Peyer's patch (tissue), 4 donors: ENCODE results near the gene C14orf119. TPM values are rescaled to one million over a fixed set of nuclear protein-coding genes. Genes with fewer than 3 reads are reported as not detected.

Source experiments
- DNase-seq, 3 donors: peaks; one replicate each; pipeline ENCODE4 v3.0.0-alpha.2; 2017 to 2019
- H3K27ac ChIP-seq, 4 donors: fragments of 200-600 bp; sonication (generic); one replicate each; pipeline ENCODE4 v1.5.1; 2016 to 2019
- H3K27me3 ChIP-seq, 2 donors: fragments of 200-600 bp; sonication (generic); one replicate each; pipeline ENCODE4 v1.5.1; 2019
- H3K36me3 ChIP-seq, 3 donors: fragments of 200-600 bp; sonication (generic); one replicate each; pipeline ENCODE4 v1.5.1; 2016 to 2019
- H3K4me1 ChIP-seq, 4 donors: fragments of 200-600 bp; sonication (generic); one replicate each; pipeline ENCODE4 v1.5.1; 2016 to 2019
- H3K4me3 ChIP-seq, 4 donors: fragments of 200-600 bp; sonication (generic); 1 replicate in 3 of 4; 2 replicates in 1 of 4; pipeline ENCODE4 v1.5.1; 2016 to 2019; ENCODE audit warnings: mild to moderate bottlenecking in 1 of 4
- H3K9me3 ChIP-seq, 4 donors: fragments of 200-600 bp; sonication (generic); one replicate each; pipeline ENCODE4 v1.5.1; 2016 to 2019; ENCODE audit warnings: mild to moderate bottlenecking in 1 of 4
- POLR2A ChIP-seq, 2 donors: fragments of 450-650 bp; IDR thresholded peaks; one replicate each; pipeline ENCODE4 v1.5.1; 2017; ENCODE audit warnings: antibody characterized with exemption in 2 of 2, mild to moderate bottlenecking in 2 of 2, moderate library complexity in 2 of 2
- total RNA-seq, 4 donors: library from RNA; depleted of rRNA; stranded (reverse); fragments of >200 nt; gene quantifications; one replicate each; pipeline ENCODE4 v1.1.0, GENCODE V29; 2016
- TF ChIP-seq, protein P1 (sequence below), 6 experiments: fragments of 450-650 bp in 4 of 6; fragments of 200-600 bp in 2 of 6; sonication (generic) in 1 of 6; IDR thresholded peaks; one replicate each; pipeline ENCODE4 v1.5.1; 2017 to 2019; ENCODE audit warnings: antibody characterized with exemption in 6 of 6, mild to moderate bottlenecking in 3 of 6, moderate library complexity in 1 of 6

C14orf119 gene
- total RNA-seq, 4 donors from 2014 or later: 5.0 to 30.3 (median 18.8) TPM

- Histone ChIP-seq H3K9me3 (no peaks in the 10 kb centered on the region), H3K4me1 (peaks cover 0 to 10% (median 4%) of the 10 kb centered on the region in 4 donors), H3K27me3 (no peaks in the 10 kb centered on the region), H3K27ac (no peak overlapping the region), H3K4me3 (no peak overlapping the region), H3K36me3 (no peaks in the 10 kb centered on the region)
- TF ChIP-seq, protein P1, sequence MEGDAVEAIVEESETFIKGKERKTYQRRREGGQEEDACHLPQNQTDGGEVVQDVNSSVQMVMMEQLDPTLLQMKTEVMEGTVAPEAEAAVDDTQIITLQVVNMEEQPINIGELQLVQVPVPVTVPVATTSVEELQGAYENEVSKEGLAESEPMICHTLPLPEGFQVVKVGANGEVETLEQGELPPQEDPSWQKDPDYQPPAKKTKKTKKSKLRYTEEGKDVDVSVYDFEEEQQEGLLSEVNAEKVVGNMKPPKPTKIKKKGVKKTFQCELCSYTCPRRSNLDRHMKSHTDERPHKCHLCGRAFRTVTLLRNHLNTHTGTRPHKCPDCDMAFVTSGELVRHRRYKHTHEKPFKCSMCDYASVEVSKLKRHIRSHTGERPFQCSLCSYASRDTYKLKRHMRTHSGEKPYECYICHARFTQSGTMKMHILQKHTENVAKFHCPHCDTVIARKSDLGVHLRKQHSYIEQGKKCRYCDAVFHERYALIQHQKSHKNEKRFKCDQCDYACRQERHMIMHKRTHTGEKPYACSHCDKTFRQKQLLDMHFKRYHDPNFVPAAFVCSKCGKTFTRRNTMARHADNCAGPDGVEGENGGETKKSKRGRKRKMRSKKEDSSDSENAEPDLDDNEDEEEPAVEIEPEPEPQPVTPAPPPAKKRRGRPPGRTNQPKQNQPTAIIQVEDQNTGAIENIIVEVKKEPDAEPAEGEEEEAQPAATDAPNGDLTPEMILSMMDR (IDR thresholded peaks at IDR 0.05): no peak
- peak in 1 of 3 donors; percentile 14 for DNase-seq
Measured at GRCh38 chr14:23115918-23116317, 20.6 kb downstream of the C14orf119 start.

- DNase-seq: peak in 1 of 3 donors; percentile 40
- no peak overlapping the region for H3K27ac ChIP-seq
- no peaks in the 10 kb centered on the region for H3K27me3 ChIP-seq
Measured at GRCh38 chr14:23117371-23118020, 22.2 kb downstream of the C14orf119 start.

GRCh38 chr14:23118506-23119362 is 23.4 kb downstream of the C14orf119 start, which contains the start of gene CEBPE:
TSS of gene CEBPE (minus strand) at chr14:23119255. CDS start at chr14:23119091, 164 bp downstream.
- Histone ChIP-seq H3K27ac (peak within 1 kb of the TSS in 3 of 4 donors; percentile 25 to 84 (median 52)), H3K4me1 (peaks cover 0 to 17% (median 5%) of the 10 kb centered on the region in 4 donors), H3K27me3 (no peaks in the 10 kb centered on the region), H3K36me3 (no peaks in the 10 kb centered on the region), H3K4me3 (peak within 1 kb of the TSS in 1 of 4 donors; percentile 15), H3K9me3 (no peaks in the 10 kb centered on the region)
- no peak for DNase-seq
- TF ChIP-seq, protein P1 (IDR thresholded peaks at IDR 0.05): no peak
- no peak for TF ChIP-seq POLR2A (IDR thresholded peaks at IDR 0.05)

More at GRCh38 chr14:23117371-23118020, 22.2 kb downstream of the C14orf119 start:
- no peaks in the 10 kb centered on the region for H3K36me3 ChIP-seq
- H3K4me3 ChIP-seq: no peak overlapping the region
- TF ChIP-seq, protein P1 (IDR thresholded peaks at IDR 0.05): no peak
- no peak for TF ChIP-seq POLR2A (IDR thresholded peaks at IDR 0.05)
- no peaks in the 10 kb centered on the region for H3K9me3 ChIP-seq
- H3K4me1 ChIP-seq: peaks cover 0 to 17% (median 5%) of the 10 kb centered on the region in 4 donors

DNA sequence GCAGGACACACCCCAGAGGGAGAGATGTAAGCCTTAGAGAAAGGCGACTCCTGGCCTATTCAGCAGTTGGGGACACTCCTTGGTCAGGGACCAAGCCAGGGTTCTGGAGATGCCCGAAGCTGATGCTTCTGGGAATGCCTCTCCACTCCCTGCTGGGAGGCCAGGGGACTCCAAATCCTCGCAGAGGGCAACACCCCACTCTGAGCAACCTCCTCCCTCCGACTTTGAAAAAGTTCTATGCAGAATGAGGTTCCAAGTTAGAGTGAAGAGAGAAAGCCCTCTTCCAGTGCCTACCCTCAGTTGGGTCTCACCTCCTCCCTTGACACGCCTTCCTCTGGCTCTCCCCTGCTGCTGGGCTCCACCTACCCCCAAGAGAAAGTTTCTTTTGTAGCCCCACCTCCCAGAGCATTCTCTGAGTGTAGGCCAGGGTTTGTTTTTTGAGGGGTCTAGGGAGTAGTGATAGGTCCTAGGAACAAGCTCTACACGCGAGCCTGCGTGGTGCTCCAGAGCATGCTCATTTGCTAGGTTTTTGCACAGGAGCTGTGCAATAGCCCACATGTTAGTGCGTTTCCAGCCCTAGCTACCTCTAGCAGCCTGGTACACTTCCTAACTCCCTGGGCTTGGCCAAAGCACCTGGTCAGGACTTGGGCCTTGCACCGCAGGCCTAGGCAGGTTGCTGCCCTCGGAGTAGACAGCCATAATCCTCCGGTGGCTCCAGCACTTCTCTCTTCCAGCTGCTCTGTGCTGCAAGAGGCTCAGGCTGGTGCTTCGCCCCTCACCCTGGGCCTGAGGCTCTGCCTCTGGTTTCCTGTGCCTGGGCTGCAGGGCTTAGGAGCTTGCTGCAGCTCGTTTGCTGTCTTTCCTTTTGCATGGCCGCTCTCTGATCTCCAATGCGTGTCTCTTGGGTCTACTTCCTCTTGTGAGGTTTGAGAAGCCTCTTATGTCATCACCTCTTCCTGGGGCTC is 24.3 kb downstream of the C14orf119 start:
- H3K27me3 ChIP-seq: no peaks in the 10 kb centered on the region
- no peaks in the 10 kb centered on the region for H3K36me3 ChIP-seq
- peak in 2 of 3 donors; percentile 68 to 72 for DNase-seq
- peaks cover 0 to 17% (median 5%) of the 10 kb centered on the region in 4 donors for H3K4me1 ChIP-seq
- peak overlapping the region in 3 of 4 donors; percentile 25 to 84 (median 52) for H3K27ac ChIP-seq
- no peaks in the 10 kb centered on the region for H3K9me3 ChIP-seq
- H3K4me3 ChIP-seq: peak overlapping the region in 1 of 4 donors; percentile 15
- no peak for TF ChIP-seq POLR2A (IDR thresholded peaks at IDR 0.05)
- TF ChIP-seq, protein P1 (IDR thresholded peaks at IDR 0.05): no peak
